ENCODE results near the gene RNF31.

RNF31 gene

GRCh38 chr14:24172261-24172860, 25.1 kb downstream of the RNF31 start:
- H3F3A ChIP-seq (ENCODE audit: control insufficient read depth, insufficient read depth): peaks cover 5% of the 10 kb centered on the region; the same call in 1 of the 2 replicates
- H3K4me3 ChIP-seq (ENCODE audit: low read length): peak overlapping the region; percentile 78
- H3K27ac ChIP-seq (ENCODE audit: low read depth, low read length): no peak overlapping the region; the same call in 1 of the 2 replicates
- no peaks in the 10 kb centered on the region for H3K9me2 ChIP-seq (replicated peaks; ENCODE audit: control insufficient read depth, low read length)
- TF ChIP-seq EZH2phosphoT487 (IDR thresholded peaks at IDR 0.05; ENCODE audit: borderline replicate concordance, low read length): no peak
- no peaks in the 10 kb centered on the region for H4K20me1 ChIP-seq (ENCODE audit: control insufficient read depth, insufficient read depth, low read depth, low read length)
- peaks cover 22% of the 10 kb centered on the region for H3K4me1 ChIP-seq (ENCODE audit: control insufficient read depth, low read length)
- peak overlapping the region; percentile 77 for H3K4me2 ChIP-seq (ENCODE audit: low read length)
- no peaks in the 10 kb centered on the region for H3K36me3 ChIP-seq (ENCODE audit: control insufficient read depth, low read length)
- no peaks in the 10 kb centered on the region for H3K9me3 ChIP-seq (ENCODE audit: control insufficient read depth, insufficient read depth, low read length)
- no peaks in the 10 kb centered on the region for H3K27me3 ChIP-seq (ENCODE audit: control insufficient read depth, low read length)
- no peaks in the 10 kb centered on the region; the same call in 1 of the 2 replicates for H3K79me2 ChIP-seq (ENCODE audit: control insufficient read depth, low read length)

GRCh38 chr14:24172871-24173281, 25.6 kb downstream of the RNF31 start:
- no peaks in the 10 kb centered on the region for H3K27me3 ChIP-seq (ENCODE audit: control insufficient read depth, low read length)
- H3K4me1 ChIP-seq (ENCODE audit: control insufficient read depth, low read length): peaks cover 22% of the 10 kb centered on the region
- H3F3A ChIP-seq (ENCODE audit: control insufficient read depth, insufficient read depth): peaks cover 2% of the 10 kb centered on the region; the same call in 1 of the 2 replicates
- H3K79me2 ChIP-seq (ENCODE audit: control insufficient read depth, low read length): no peaks in the 10 kb centered on the region; the same call in 1 of the 2 replicates
- TF ChIP-seq CTCF (IDR thresholded peaks at IDR 0.05; ENCODE audit: low read depth, low read length, poor library complexity, severe bottlenecking) (no peak), EZH2phosphoT487 (IDR thresholded peaks at IDR 0.05; ENCODE audit: borderline replicate concordance, low read length) (no peak)
- no peaks in the 10 kb centered on the region for H3K9me3 ChIP-seq (ENCODE audit: control insufficient read depth, insufficient read depth, low read length)
- peaks cover 3% of the 10 kb centered on the region; the same call in 1 of the 2 replicates for H3K36me3 ChIP-seq (ENCODE audit: control insufficient read depth, low read length)
- no peaks in the 10 kb centered on the region for H4K20me1 ChIP-seq (ENCODE audit: control insufficient read depth, insufficient read depth, low read depth, low read length)
- peak overlapping the region; percentile 78; the same call in 1 of the 2 replicates for H3K4me3 ChIP-seq (ENCODE audit: low read length)
- H3K4me2 ChIP-seq (ENCODE audit: low read length): peak overlapping the region; percentile 77
- H3K27ac ChIP-seq (ENCODE audit: low read depth, low read length): no peak overlapping the region
- H3K9me2 ChIP-seq (replicated peaks; ENCODE audit: control insufficient read depth, low read length): no peaks in the 10 kb centered on the region

GRCh38 chr14:24176599-24176998, 29.3 kb downstream of the RNF31 start:
- peaks cover 10% of the 10 kb centered on the region for H3K4me1 ChIP-seq (ENCODE audit: control insufficient read depth, low read length)
- no peaks in the 10 kb centered on the region for H3K9me2 ChIP-seq (replicated peaks; ENCODE audit: control insufficient read depth, low read length)
- no peak for TF ChIP-seq EZH2phosphoT487 (IDR thresholded peaks at IDR 0.05; ENCODE audit: borderline replicate concordance, low read length)
- TF ChIP-seq CTCF (IDR thresholded peaks at IDR 0.05; ENCODE audit: low read depth, low read length, poor library complexity, severe bottlenecking): no peak
- no peaks in the 10 kb centered on the region for H3K27me3 ChIP-seq (ENCODE audit: control insufficient read depth, low read length)
- H3K27ac ChIP-seq (ENCODE audit: low read depth, low read length): no peak overlapping the region
- no peak overlapping the region for H3K4me3 ChIP-seq (ENCODE audit: low read length)
- no peaks in the 10 kb centered on the region; the same call in 1 of the 2 replicates for H3K79me2 ChIP-seq (ENCODE audit: control insufficient read depth, low read length)
- peaks cover 37% of the 10 kb centered on the region for H3K36me3 ChIP-seq (ENCODE audit: control insufficient read depth, low read length)
- H3F3A ChIP-seq (ENCODE audit: control insufficient read depth, insufficient read depth): peaks cover 5% of the 10 kb centered on the region; the same call in 1 of the 2 replicates
- no peak overlapping the region for H3K4me2 ChIP-seq (ENCODE audit: low read length)
- no peaks in the 10 kb centered on the region for H4K20me1 ChIP-seq (ENCODE audit: control insufficient read depth, insufficient read depth, low read depth, low read length)
- H3K9me3 ChIP-seq (ENCODE audit: control insufficient read depth, insufficient read depth, low read length): no peaks in the 10 kb centered on the region
